Vagina (tissue), 2 donors: Measurements from ENCODE around the gene CPNE9.

ENCODE experiments used
- CTCF ChIP-seq, 3 experiments: fragments of 450-650 bp in 2 of 3; fragments of 200-600 bp in 1 of 3; sonication (generic) in 1 of 3; IDR thresholded peaks; one replicate each; pipeline ENCODE4 v1.5.1; 2017 to 2019; ENCODE audit warnings: antibody characterized with exemption in 3 of 3, mild to moderate bottlenecking in 2 of 3, moderate library complexity in 2 of 3
- POLR2A ChIP-seq, 2 donors: fragments of 450-650 bp; IDR thresholded peaks; one replicate each; pipeline ENCODE4 v1.6.1; 2017; ENCODE audit warnings: antibody characterized with exemption in 2 of 2, mild to moderate bottlenecking in 2 of 2, moderate library complexity in 2 of 2
- POLR2AphosphoS5 ChIP-seq, 2 donors: sonication (generic); formaldehyde crosslinking; IDR thresholded peaks; one replicate each; pipeline ENCODE4 v1.9.0; 2017; ENCODE audit warnings: antibody characterized with exemption in 2 of 2, mild to moderate bottlenecking in 2 of 2, low read depth in 1 of 2; ENCODE audit not compliant: insufficient read depth in 1 of 2

- TF ChIP-seq CTCF (IDR thresholded peaks at IDR 0.05): no peak
- no peak for TF ChIP-seq POLR2A (IDR thresholded peaks at IDR 0.05)
- no peak for TF ChIP-seq POLR2AphosphoS5 (IDR thresholded peaks at IDR 0.05; ENCODE audit: insufficient read depth in 1 of 2, low read depth in 1 of 2)
Observed at GRCh38 chr3:9664119-9664751, 39.4 kb upstream of the CPNE9 start.
